NCI-H460 (cell line): ENCODE data around the gene TSPEAR. TPM values are rescaled to one million over a fixed set of nuclear protein-coding genes. Genes with fewer than 3 reads are reported as not detected.
"Not testable (repeated sequence)": the region's sequence is repeated elsewhere in the genome, so short reads cannot be mapped to it uniquely, and the experiment has no call there.

Source experiments
- DNase-seq: peaks from one replicate; pipeline ENCODE4 v3.0.0-alpha.2; 2016; ENCODE audit warnings: low read depth; ENCODE audit errors: extremely low read depth
- total RNA-seq: library from RNA; depleted of rRNA; stranded (reverse); fragments of >200 nt; shearing (Covaris generic); gene quantifications from 2 replicates; pipeline ENCODE4 v1.2.3, GENCODE V29; 2014

Gene TSPEAR
- total RNA-seq, 1 experiment from 2014 or later, result 0.02 TPM

DNA sequence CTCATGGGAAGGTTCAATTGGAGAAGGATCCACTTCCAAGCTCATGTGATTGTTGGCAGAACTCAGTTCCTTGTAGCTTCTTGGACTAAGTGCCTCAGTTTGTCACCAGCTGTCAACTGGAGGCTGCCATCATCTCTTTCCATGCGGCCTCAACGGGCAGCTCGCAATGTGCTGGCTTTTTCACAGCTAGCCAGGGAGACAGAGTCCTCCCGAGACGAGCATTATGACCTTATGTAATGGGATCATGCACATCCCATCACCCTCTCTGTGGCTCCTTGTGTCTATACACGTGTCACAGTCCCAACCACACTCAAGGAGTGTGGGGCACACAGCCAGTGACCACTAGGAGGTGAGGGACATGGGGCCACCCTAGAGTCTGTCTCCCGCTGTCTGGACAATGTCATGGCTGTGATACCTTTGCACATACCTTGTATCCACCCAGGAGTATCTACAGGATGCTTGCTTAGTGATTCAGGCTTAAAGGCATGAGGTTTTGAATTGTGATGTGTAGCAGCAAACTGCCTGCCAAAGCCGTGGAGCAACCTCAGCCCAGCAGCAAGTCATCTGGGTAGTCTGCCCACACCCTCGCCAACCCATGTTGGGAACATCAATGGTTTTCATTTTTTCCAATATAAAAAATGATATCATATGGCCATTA lies 115.2 kb downstream of the TSPEAR start:
- DNase-seq, result no peak

DNA sequence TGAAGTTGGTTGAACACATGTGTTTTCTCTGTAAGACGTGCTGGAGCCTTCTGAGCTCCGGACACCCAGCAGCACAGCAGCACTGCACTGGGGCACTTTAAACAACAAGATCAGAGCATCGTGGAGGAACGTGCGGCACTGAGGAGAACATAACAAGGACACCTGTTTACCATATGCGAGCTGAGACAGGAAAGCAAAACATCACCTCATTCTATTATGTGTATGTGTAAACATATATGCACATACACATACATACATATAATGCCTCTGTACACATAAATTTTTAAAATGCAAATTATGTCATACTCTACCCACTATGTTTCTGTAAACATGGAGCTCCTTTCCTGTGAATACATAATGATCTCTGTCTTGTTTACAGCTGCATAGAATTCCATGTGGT lies 115.8 kb downstream of the TSPEAR start:
- no peak for DNase-seq

DNA sequence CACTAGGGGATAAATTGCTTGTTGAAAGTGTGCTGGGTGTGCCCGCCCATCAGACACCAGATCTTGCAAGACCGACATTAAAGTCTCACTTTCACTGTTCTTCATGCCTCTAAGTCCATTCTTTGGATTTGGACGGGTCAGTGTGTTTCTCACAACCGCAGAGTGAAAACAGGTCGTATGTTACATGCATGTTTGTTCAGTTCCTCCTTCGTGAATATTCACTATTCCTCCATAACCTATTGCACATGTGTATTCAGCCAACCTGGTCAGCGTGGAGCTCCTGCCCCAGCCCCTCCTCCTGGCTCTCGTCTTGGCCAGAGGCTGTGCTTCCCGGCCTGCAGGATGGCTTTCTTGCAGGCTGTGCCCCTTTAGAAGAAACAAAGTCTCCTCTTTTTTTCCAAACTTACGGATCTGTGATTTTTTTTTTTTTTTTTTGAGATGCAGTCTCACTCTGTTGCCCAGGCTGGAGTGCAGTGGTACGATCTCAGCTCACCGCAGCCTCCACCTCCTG lies 116.9 kb downstream of the TSPEAR start:
- DNase-seq, result no peak

DNA sequence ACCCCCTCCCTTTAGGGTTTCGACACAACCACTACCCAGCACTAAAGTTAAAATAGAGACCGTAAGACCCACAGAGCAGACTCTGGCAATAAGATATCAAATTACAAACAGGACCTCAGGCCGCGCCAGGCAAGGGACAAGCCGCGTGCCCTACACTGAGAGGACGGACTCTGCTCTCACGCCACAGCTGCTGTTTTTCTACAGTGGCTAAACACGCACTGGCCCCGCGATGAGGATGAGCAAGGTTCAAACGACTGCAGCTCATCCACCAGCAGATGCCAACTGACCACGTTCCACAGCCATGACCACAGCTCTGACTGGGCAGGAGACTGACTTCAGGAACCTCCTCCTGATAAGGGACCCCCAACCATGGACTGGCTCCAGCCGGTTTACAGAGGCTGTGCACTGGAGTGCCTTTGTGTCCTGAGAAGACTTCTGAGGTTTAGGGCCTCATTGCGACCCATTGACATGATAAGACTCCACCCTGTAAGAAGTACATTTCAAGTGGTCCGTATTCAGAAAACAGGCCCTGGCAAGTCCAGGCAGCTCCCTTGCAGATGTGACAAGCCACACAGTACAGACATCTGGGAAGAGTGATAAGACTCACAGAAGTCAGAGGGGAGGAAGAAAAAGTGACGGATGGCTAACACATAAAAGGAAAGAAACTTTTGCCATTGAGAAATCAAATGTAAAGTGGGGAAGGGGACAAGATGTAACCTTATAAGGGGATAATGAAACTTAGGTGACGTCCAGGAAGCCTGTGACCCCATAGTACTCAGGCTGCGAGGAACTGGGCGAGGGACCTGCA lies 117.6 kb downstream of the TSPEAR start:
- no peak for DNase-seq

DNA sequence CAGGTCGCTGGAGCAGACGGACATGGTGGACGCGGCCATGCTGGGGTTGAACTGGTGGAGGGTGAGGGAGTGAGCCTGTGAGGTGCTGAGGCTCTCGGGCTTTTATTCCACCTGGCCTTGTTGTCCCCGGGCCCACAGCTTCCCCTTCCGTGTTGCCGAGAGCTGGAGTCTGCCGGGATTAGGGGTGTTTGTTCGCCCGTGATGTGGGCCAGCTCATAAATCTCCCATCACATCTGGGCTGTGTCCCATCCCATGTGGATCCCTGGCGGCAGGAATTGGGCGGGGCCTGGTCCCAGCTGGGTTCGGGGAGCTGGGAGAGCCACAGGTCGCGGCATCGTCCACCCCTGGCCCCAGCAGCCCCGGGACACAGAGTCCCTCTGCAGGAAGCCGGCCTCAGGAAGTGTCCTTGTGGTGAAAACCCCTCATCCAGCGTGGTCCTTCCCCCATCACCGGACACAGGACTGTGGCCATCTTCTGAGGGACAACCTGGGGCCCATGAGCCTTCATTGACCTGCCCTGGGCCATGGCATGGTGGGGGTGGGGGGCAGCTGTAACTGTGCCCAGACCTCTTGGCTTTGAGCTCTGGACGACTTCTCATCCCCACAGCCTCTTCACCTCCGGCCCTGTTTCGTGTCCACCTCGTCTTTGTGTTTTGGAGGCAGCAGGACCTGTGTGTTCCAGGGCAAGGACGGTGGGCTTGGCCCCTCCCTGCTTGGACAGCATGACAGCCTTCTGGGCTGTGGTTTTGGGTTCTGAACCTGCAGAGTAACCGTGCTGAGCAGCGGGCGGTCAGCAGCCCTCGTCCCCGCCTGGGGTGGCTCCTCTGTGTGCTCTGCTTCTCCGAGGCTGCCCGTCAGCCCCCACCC lies 118.7 kb downstream of the TSPEAR start, which contains the start of gene KRTAP10-6:
Gene KRTAP10-6 (minus strand): TSS at position 60 of the 866 bp plus-strand sequence. CDS start 21 bp downstream, at position 39.
- no peak for DNase-seq

DNA sequence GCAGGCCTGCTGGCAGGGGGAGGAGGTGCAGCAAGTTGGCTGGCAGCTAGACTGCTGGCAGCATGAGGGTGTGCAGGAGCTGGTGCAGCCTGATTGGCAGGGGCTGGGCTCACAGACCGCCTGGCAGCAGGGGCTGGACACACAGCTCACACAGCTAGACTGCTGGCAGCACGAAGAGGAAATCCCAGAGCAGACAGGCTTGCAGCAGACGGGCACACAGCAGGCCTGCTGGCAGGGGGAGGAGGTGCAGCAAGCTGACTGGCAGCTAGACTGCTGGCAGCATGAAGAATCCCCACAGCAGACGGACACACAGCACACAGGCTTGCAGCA lies 119.6 kb downstream of the TSPEAR start:
- not testable (repeated sequence) for DNase-seq

GRCh38 chr21:44590897-44591800 lies 120.2 kb downstream of the TSPEAR start:
- not testable (repeated sequence) for DNase-seq

DNA sequence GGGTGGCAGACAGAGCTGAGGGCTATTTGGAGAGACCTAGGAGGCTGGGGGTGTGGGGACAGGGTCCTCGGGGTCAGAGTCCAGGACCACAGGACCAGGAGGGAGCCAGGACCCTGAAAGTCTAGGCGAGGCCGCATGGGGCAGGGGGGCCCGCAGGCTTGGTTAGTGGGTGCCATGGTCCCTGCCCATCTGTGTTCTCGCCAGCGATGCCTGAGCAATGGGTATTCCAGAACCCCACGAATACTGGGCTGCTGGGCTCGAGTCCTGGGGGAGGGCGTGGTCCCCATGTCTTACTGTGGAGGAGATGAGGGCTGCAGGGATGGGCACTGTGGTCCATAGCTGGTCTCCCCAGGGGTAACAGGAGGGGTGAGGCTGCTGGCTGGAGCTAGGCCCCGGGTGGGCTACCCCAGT lies 121.1 kb downstream of the TSPEAR start:
- no peak for DNase-seq

DNA sequence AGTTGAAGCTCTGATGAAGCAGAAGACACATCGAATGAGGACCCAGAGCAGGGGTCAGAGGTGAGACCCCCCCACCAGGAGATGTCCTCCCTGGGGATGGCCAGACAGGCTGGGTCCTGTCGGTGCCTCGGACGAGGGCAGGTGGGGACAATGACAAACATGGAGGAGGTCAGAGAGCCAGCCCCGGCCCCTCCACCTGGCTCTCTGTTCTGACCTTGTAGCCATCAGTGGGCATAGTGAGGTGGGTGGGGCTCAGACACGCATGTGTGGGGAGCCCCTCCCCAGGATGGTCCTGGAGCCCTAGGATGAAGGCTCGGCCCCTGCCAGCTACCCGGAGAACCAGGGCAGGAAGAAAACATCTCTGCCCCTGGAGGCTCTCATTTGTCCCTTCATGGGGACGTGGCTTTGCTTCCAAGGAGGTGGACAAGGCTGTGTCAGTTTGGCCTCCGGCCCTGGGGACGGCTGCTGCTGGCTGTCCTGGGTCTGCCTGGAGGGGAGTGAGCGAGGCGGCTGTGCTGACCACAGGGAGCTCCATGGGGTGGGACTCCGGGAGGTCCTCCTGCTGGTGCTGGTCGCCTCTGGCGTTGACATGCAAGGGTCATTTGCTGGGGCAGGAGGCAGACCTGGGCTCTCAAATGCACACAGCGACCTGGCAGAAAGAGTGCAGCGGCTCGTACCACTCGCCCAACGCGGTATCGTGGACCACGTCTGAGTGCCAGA lies 121.6 kb downstream of the TSPEAR start:
- DNase-seq, result no peak

- no peak for DNase-seq
Observed at GRCh38 chr21:44589094-44589493, 122.3 kb downstream of the TSPEAR start.

DNA sequence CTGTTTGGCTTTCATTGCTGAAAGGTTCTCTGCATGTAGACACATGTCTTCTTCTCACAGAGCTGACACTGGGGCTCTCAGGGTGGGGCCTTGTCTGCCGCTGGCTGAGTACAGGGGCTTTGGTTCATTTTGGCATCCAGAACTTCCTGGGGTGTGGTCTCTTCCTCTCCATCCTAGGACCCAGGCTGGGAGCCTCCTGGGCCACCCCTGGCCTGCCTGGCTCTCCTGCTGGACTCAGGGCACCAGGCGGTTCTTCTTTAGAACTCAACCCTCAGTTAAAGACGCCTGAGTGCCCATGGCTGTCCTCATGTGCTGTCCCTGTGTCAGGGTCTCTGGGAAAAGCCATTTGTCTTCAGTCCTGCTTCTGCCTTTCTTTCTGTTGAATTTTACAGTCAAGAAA lies 125.5 kb downstream of the TSPEAR start:
- no peak for DNase-seq

DNA sequence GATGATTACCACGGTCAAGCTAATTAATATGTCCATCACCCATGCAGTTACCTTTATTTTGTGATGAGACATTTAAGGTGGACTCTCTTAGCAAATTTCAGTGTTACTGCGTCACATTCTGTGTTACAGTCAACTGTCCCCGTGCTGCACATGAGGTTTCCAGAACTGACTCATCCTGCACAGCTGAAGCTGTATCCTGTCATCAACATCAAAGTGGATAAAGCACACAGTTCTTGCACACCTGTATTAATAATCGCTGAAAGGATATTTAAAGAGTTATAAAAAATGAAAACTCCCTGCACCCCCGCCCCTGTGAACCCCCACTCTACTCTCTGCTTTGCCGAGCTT lies 127.6 kb downstream of the TSPEAR start:
- DNase-seq, result no peak

GRCh38 chr21:44583089-44583799 lies 128.1 kb downstream of the TSPEAR start:
- no peak for DNase-seq

DNA sequence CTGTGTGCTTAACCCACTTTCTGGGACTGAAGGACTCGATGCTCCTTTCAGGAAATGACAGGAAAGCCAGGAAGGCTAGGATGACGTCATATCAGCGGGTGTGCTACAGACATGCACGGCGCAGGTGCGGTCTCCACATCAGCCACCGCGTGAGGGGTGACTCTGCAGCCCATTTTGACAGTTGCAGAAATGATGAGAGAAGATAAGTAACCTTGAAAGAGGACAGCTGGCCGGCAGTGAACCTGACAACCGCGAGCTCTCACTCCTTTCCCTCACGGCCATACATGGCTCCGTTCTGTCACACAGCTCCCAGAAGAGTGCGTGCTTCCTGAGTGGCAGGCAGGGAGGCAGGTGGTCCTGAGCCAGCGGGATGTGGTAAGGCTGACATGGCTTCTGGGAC lies 129.3 kb downstream of the TSPEAR start:
- DNase-seq, result no peak

DNA sequence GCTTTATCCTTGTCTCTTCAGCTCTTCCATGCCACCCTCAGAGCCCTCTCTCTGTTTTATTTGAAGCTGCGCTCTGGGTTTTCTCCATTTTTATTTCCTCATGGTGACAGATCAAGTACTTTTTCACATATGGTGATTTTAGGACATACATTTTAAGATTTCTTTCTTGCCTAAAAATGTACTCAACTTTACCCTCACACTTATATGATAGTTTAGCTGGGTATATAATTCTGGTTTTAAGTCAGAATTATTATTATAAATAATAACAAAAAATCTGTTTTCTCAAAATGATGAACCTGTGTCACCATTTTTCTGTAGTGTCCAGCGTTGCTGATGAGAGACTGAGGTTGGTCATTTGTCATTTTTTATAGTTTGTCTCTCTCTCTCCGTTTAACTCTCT lies 130.2 kb downstream of the TSPEAR start:
- DNase-seq, result no peak

DNA sequence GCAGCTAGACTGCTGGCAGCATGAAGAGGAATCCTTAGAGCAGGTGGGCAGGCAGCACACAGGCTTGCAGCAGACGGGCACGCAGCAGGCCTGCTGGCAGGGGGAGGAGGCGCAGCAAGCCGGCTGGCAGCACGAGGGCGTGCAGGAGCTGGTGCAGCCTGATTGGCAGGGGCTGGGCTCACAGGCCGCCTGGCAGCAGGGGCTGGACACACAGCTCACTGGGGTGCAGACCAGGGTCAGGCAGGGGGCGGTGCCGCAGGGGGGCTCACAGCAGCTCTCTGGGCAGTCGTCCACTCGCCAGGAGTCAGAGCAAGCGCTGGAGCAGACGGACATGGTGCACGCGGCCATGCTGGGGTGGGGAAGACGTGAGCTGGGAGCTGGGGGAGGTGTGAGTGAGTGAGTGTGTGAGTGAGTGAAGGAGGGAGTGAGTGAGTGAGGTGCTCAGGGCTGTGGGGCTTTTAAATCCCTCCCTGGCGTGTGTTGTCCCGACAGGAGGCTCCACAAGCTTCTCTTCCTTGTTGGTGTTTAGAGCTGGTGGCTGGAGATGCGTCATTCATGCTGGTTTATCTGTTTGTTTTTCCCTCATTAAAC lies 131.0 kb downstream of the TSPEAR start, which contains the start of gene KRTAP10-5:
Gene KRTAP10-5 (minus strand): TSS at position 374 of the 591 bp plus-strand sequence. CDS start 26 bp downstream, at position 348.
- not testable (repeated sequence) for DNase-seq

DNA sequence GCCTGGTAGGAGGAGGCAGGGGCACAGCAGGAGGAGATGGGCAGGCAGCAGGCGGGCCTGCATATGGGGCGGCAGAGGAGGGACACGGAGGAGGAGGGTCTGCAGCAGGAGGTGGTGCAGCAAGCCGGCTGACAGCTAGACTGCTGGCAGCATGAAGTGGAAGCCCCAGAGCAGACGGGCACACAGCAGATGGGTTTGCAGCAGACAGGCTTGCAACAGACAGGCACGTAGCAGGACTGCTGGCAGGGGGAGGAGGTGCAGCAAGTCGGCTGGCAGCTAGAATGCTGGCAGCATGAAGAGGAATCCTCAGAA lies 131.6 kb downstream of the TSPEAR start:
- no peak for DNase-seq

DNA sequence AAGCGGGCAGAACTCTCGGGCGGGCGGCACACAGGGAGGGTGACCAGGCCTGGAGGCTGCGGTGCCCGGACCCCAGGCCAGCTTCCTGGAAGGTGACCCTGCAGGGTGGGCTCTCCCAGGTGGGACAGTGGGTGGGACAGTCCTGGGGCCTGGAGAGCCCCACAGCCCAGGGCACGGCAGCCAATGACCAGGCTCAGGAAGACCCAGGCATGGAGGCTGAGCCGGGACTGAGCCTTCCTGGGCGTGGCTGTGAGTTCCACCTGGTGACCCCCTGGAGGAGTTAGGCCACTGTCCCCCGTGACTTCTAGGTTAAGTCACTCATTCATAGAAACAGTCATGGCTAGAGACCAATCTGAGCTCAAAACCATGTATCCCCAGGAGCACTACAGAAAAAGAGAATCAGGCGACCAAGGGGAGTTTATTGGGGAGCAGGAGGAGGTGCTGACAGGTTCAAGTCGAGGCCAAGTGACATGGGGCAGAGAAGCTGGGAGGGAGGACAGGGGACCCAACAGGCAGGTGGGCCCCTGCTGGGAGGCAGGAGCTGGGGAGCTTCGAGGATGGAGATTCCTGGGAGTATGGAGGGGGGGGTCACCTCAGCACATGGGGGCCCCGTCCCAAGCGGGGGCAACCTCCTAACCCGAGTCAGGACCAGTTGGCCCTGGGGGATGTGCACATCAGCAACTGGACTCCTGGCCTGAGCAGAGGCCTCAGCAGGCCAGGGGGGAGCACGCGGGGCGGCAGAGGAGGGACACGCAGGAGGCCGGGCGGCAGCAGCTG lies 132.1 kb downstream of the TSPEAR start:
- DNase-seq, result no peak
